Ovary (tissue), 3 donors: ENCODE results near the gene TMEM266.

Source experiments
- EP300 ChIP-seq: sonication (generic); formaldehyde crosslinking; IDR thresholded peaks from one replicate; pipeline ENCODE4 v1.6.1; 2017; ENCODE audit warnings: antibody characterized with exemption
- POLR2A ChIP-seq: fragments of 450-650 bp; IDR thresholded peaks from one replicate; pipeline ENCODE4 v1.6.1; 2017; ENCODE audit warnings: antibody characterized with exemption, mild to moderate bottlenecking, moderate library complexity
- TF ChIP-seq, protein P1 (sequence below), 3 donors: fragments of 450-650 bp in 2 of 3; fragments of 200-600 bp in 1 of 3; IDR thresholded peaks; one replicate each; pipeline versions ENCODE4 v1.5.1 to v1.8.0; 2016 to 2022; ENCODE audit warnings: antibody characterized with exemption in 3 of 3, mild to moderate bottlenecking in 1 of 3
- donor health status: DM: no; HTN: no; CAD: no.

DNA sequence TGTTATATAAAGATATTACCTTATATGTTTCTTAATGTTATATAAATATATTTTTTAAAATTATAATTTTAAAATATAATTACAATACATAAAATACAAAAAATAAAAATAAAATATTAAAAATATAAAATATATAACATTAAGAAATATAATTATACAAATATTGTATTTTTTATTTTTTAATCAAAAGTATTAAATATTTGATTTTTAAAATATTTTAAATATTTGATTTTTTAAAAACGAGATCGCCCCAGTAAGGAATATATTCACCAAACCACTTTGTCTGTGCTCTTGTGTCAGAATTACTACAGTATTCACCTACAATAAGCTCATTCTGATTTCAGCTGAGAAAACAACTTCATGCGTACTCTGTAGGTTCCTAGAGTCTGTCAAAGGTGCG, 162.4 kb downstream of the TMEM266 start:
- TF ChIP-seq, protein P1, sequence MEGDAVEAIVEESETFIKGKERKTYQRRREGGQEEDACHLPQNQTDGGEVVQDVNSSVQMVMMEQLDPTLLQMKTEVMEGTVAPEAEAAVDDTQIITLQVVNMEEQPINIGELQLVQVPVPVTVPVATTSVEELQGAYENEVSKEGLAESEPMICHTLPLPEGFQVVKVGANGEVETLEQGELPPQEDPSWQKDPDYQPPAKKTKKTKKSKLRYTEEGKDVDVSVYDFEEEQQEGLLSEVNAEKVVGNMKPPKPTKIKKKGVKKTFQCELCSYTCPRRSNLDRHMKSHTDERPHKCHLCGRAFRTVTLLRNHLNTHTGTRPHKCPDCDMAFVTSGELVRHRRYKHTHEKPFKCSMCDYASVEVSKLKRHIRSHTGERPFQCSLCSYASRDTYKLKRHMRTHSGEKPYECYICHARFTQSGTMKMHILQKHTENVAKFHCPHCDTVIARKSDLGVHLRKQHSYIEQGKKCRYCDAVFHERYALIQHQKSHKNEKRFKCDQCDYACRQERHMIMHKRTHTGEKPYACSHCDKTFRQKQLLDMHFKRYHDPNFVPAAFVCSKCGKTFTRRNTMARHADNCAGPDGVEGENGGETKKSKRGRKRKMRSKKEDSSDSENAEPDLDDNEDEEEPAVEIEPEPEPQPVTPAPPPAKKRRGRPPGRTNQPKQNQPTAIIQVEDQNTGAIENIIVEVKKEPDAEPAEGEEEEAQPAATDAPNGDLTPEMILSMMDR (IDR thresholded peaks at IDR 0.05), result no peak
- TF ChIP-seq POLR2A (no peak), EP300 (no peak)
